ENCODE measurements around the gene TMEM176A. TPM values are rescaled to one million over a fixed set of nuclear protein-coding genes. Genes with fewer than 3 reads are reported as not detected.

The TMEM176A gene
- polyA plus RNA-seq, 1 donor (not counting 4 experiments of a cell fraction or from before 2014, with no cell fraction given) = not detected

DNA sequence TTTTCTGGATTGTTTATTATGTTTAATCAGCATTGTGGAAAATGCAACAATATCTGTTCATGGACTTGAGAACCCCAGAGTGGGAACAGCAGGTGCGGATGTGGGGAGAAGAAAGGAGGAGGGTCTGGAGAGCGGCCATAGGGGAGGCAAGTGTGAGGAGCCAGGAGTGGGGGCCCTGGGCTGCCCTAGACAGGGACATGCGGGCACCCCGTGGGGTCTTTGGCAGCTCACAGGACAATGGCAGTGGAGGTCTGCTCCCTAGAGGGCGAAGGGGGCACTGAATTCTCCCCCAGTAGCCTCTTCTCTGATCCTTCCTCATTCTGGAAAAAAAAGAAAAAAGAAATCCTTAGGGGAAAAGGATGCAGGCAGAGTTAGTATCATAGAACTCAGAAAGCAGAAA, 9.3 kb upstream of the TMEM176A start:
- Histone ChIP-seq H3K27ac (ENCODE audit: control insufficient read depth, insufficient read depth, low read length) (no peak overlapping the region), H3K9ac (ENCODE audit: control insufficient read depth, extremely low read depth, insufficient read depth, low read length) (no peak overlapping the region), H4K20me1 (ENCODE audit: control insufficient read depth, extremely low read depth, insufficient read depth, low read length) (no peaks in the 10 kb centered on the region), H3K36me3 (ENCODE audit: control insufficient read depth in 2 of 2, extremely low read depth in 1 of 2, insufficient read depth in 2 of 2, low read length in 2 of 2) (no peaks in the 10 kb centered on the region), H3K79me2 (ENCODE audit: control insufficient read depth, insufficient read depth, low read length) (no peaks in the 10 kb centered on the region), H3K4me3 (ENCODE audit: control insufficient read depth in 2 of 3, extremely low read depth in 1 of 3, insufficient read depth in 2 of 3, low read depth in 1 of 3, low read length in 3 of 3) (no peak overlapping the region), H3K4me1 (ENCODE audit: control insufficient read depth, extremely low read depth, insufficient read depth, low read length) (no peaks in the 10 kb centered on the region), H3K27me3 (ENCODE audit: control insufficient read depth, extremely low read depth, insufficient read depth, low read length) (peaks cover 8% of the 10 kb centered on the region), H3K9me1 (ENCODE audit: control insufficient read depth, extremely low read depth, insufficient read depth, low read length) (no peaks in the 10 kb centered on the region), H2AFZ (ENCODE audit: control insufficient read depth, low read length) (no peak overlapping the region), H3K4me2 (ENCODE audit: control insufficient read depth, extremely low read depth, insufficient read depth, low read depth, low read length) (no peak overlapping the region), H3K9me3 (ENCODE audit: control insufficient read depth, low read depth, low read length) (no peaks in the 10 kb centered on the region)
- dilution Hi-C loops (cut with MboI; ENCODE audit: extremely low pct_ligation_motif_present, low sequenced_read_pairs) = no loop called here
- TF ChIP-seq, protein P1, sequence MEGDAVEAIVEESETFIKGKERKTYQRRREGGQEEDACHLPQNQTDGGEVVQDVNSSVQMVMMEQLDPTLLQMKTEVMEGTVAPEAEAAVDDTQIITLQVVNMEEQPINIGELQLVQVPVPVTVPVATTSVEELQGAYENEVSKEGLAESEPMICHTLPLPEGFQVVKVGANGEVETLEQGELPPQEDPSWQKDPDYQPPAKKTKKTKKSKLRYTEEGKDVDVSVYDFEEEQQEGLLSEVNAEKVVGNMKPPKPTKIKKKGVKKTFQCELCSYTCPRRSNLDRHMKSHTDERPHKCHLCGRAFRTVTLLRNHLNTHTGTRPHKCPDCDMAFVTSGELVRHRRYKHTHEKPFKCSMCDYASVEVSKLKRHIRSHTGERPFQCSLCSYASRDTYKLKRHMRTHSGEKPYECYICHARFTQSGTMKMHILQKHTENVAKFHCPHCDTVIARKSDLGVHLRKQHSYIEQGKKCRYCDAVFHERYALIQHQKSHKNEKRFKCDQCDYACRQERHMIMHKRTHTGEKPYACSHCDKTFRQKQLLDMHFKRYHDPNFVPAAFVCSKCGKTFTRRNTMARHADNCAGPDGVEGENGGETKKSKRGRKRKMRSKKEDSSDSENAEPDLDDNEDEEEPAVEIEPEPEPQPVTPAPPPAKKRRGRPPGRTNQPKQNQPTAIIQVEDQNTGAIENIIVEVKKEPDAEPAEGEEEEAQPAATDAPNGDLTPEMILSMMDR (optimal IDR thresholded peaks at IDR 0.05 in 1 of 3, IDR thresholded peaks at IDR 0.05 in 1 of 3, conservative IDR thresholded peaks at IDR 0.05 in 1 of 3; ENCODE audit: extremely low read depth in 1 of 3, insufficient read depth in 2 of 3, low read length in 3 of 3) = no peak
- TF ChIP-seq EZH2 (IDR thresholded peaks at IDR 0.05; ENCODE audit: low read length) = no peak
- DNase-seq (ENCODE audit: low read depth, low spot score) (no peak), FAIRE-seq (no peak)

DNA sequence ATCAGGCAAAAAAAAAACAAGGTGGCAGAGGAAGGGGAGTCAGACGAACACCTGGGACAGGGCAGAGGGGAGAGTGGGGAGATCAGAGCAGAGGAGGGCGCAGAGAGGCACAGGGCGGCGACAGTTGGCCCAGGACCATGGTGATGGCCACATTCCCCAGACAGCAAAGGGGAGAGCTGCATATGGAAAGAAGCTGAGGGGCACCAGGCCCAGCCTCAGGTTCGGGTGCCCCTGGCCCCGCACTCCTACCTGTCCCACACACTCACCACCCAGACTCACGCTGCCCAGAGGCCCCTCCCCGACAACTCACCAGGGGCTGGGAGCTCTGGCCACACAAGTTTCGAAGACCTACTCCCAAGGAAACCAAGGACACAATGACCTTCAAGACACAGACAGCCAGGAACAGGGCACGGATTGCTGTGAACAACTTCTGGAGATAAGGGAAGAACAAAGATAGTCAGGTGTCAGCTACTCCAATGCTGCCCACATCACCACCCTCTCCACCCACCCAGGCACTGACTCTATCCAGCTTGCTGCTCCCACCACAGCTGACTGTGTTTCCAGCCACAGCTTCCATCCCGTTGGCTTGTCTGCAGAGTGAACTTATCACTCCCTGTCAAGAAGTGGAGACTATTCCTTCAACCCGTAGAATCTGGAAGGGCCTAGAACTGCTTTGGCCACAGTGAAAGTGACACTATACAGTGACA, 8.7 kb upstream of the TMEM176A start:
- H3K4me1 ChIP-seq (ENCODE audit: control insufficient read depth, extremely low read depth, insufficient read depth, low read length) = no peaks in the 10 kb centered on the region
- H3K9ac ChIP-seq (ENCODE audit: control insufficient read depth, extremely low read depth, insufficient read depth, low read length) = no peak overlapping the region
- no peaks in the 10 kb centered on the region for H3K9me1 ChIP-seq (ENCODE audit: control insufficient read depth, extremely low read depth, insufficient read depth, low read length)
- no peak overlapping the region for H2AFZ ChIP-seq (ENCODE audit: control insufficient read depth, low read length)
- FAIRE-seq (no peak), DNase-seq (ENCODE audit: low read depth, low spot score) (no peak)
- H3K9me3 ChIP-seq (ENCODE audit: control insufficient read depth, low read depth, low read length) = no peaks in the 10 kb centered on the region
- dilution Hi-C loops (cut with MboI; ENCODE audit: extremely low pct_ligation_motif_present, low sequenced_read_pairs) = no loop called here
- H3K4me2 ChIP-seq (ENCODE audit: control insufficient read depth, extremely low read depth, insufficient read depth, low read depth, low read length) = no peak overlapping the region
- TF ChIP-seq, protein P1 (optimal IDR thresholded peaks at IDR 0.05 in 1 of 3, IDR thresholded peaks at IDR 0.05 in 1 of 3, conservative IDR thresholded peaks at IDR 0.05 in 1 of 3; ENCODE audit: extremely low read depth in 1 of 3, insufficient read depth in 2 of 3, low read length in 3 of 3) = no peak
- no peak for TF ChIP-seq EZH2 (IDR thresholded peaks at IDR 0.05; ENCODE audit: low read length)
- no peak overlapping the region for H3K4me3 ChIP-seq (ENCODE audit: control insufficient read depth in 2 of 3, extremely low read depth in 1 of 3, insufficient read depth in 2 of 3, low read depth in 1 of 3, low read length in 3 of 3)
- no peaks in the 10 kb centered on the region for H3K36me3 ChIP-seq (ENCODE audit: control insufficient read depth in 2 of 2, extremely low read depth in 1 of 2, insufficient read depth in 2 of 2, low read length in 2 of 2)
- H3K79me2 ChIP-seq (ENCODE audit: control insufficient read depth, insufficient read depth, low read length) = no peaks in the 10 kb centered on the region
- no peak overlapping the region for H3K27ac ChIP-seq (ENCODE audit: control insufficient read depth, insufficient read depth, low read length)
- peaks cover 8% of the 10 kb centered on the region for H3K27me3 ChIP-seq (ENCODE audit: control insufficient read depth, extremely low read depth, insufficient read depth, low read length)
- H4K20me1 ChIP-seq (ENCODE audit: control insufficient read depth, extremely low read depth, insufficient read depth, low read length) = no peaks in the 10 kb centered on the region

Data from keratinocyte (primary cell).